HCT116 (cell line): Measurements from ENCODE around the gene UTP11.

Experiments used
- ELF1 ChIP-seq: IDR thresholded peaks from 2 replicates; pipeline ENCODE4 v1.6.1; 2012; ENCODE audit warnings: low read depth, borderline replicate concordance
- EZH2phosphoT487 ChIP-seq: fragments of 200-600 bp; IDR thresholded peaks from 2 replicates; pipeline ENCODE4 v1.6.1; 2018; ENCODE audit warnings: antibody characterized with exemption, borderline replicate concordance
- FOSL1 ChIP-seq: IDR thresholded peaks from 2 replicates; pipeline ENCODE4 v1.6.1; 2012; ENCODE audit warnings: low read depth
- POLR2A ChIP-seq: IDR thresholded peaks from 2 replicates; pipeline ENCODE4 v1.7.0; 2011; ENCODE audit warnings: borderline replicate concordance; ENCODE audit not compliant: insufficient read depth, insufficient read length; ENCODE audit errors: extremely low read depth
- POLR2AphosphoS5 ChIP-seq: IDR thresholded peaks from 2 replicates; pipeline ENCODE4 v1.6.1; 2011; ENCODE audit warnings: mild to moderate bottlenecking, low read depth, low read length, moderate library complexity
- SIN3A ChIP-seq: IDR thresholded peaks from 2 replicates; pipeline ENCODE4 v1.6.1; 2012; ENCODE audit warnings: low read depth
- ZNF274 ChIP-seq: fragments of 200-500 bp; sonication (Bioruptor generic); IDR thresholded peaks from 2 replicates; pipeline ENCODE4 v1.6.1; 2014; ENCODE audit warnings: mild to moderate bottlenecking, low read depth, low read length, inconsistent platforms
- TF ChIP-seq, protein P1 (sequence below), 3 experiments: fragments of 200-600 bp in 1 of 3; sonication (generic) in 1 of 3; IDR thresholded peaks in 2 of 3; conservative IDR thresholded peaks in 1 of 3; 2 replicates each; pipeline ENCODE4 v1.5.1; 2012 to 2017; ENCODE audit warnings: low read depth in 2 of 3, low read length in 2 of 3, antibody characterized with exemption in 1 of 3, borderline replicate concordance in 1 of 3, control low read depth in 1 of 3, mild to moderate bottlenecking in 1 of 3, mixed read lengths in 1 of 3, mixed run types in 1 of 3, moderate library complexity in 1 of 3; ENCODE audit not compliant: insufficient read depth in 1 of 3
- TF ChIP-seq, protein P2 (sequence below): IDR thresholded peaks from 2 replicates; pipeline ENCODE4 v1.6.1; 2011; ENCODE audit warnings: mild to moderate bottlenecking, low read length, moderate library complexity; ENCODE audit not compliant: insufficient replicate concordance; ENCODE audit errors: extremely low read depth
- TF ChIP-seq, protein P3 (sequence below): IDR thresholded peaks from 2 replicates; pipeline ENCODE4 v1.6.1; 2012

DNA sequence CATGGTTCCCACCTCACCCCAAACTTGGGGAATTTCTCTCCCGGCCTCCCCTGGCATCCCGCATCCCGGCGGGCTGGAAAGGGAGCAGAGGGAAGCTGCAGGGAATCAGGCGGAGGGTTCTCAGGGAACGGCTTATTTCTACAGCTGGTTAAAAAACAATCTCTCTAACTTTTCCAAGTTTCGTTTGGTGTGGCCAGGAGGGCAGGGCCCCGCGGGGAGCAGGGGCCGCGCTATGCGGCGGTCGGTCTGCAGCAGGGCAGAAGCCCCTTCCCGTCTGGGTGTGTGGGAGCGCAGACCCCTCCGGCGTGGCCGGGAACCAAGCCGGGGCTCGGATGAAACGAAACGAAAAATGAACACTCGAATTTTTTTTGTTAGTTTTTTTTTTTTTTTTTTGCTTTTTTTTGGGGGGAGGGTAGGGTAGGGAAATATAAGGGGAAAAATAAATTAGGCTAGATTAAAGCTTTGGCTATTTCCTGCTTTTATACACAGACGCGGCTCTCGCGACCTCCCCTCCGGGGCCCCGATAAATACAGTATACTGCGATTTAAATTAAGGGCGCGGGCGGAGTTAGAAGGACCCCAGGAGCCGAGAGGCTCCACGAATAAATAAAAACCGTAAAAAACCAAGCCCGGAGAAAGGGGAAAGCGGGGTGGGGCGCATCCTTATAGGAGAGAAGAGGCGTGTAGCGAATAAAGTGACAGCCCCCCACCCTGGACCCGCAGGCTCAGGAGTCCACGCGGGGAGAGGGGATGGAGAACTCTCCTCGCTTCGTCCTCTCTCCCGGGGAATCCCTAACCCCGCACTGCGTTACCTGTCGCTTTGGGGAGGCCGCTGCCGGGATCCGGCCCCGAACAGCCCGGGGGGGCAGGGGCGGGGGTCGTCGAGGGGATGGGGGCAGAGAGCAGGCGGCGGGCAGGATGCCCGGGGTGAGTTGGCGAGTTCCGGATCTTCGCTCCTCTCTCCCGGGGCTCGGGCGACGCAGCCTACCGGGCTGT, 32.0 kb downstream of the UTP11 start:
- TF ChIP-seq, protein P1, sequence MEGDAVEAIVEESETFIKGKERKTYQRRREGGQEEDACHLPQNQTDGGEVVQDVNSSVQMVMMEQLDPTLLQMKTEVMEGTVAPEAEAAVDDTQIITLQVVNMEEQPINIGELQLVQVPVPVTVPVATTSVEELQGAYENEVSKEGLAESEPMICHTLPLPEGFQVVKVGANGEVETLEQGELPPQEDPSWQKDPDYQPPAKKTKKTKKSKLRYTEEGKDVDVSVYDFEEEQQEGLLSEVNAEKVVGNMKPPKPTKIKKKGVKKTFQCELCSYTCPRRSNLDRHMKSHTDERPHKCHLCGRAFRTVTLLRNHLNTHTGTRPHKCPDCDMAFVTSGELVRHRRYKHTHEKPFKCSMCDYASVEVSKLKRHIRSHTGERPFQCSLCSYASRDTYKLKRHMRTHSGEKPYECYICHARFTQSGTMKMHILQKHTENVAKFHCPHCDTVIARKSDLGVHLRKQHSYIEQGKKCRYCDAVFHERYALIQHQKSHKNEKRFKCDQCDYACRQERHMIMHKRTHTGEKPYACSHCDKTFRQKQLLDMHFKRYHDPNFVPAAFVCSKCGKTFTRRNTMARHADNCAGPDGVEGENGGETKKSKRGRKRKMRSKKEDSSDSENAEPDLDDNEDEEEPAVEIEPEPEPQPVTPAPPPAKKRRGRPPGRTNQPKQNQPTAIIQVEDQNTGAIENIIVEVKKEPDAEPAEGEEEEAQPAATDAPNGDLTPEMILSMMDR (IDR thresholded peaks at IDR 0.05 in 2 of 3, conservative IDR thresholded peaks at IDR 0.05 in 1 of 3; ENCODE audit: borderline replicate concordance in 1 of 3, insufficient read depth in 1 of 3, low read depth in 2 of 3, low read length in 2 of 3): no peak
- TF ChIP-seq, protein P2, sequence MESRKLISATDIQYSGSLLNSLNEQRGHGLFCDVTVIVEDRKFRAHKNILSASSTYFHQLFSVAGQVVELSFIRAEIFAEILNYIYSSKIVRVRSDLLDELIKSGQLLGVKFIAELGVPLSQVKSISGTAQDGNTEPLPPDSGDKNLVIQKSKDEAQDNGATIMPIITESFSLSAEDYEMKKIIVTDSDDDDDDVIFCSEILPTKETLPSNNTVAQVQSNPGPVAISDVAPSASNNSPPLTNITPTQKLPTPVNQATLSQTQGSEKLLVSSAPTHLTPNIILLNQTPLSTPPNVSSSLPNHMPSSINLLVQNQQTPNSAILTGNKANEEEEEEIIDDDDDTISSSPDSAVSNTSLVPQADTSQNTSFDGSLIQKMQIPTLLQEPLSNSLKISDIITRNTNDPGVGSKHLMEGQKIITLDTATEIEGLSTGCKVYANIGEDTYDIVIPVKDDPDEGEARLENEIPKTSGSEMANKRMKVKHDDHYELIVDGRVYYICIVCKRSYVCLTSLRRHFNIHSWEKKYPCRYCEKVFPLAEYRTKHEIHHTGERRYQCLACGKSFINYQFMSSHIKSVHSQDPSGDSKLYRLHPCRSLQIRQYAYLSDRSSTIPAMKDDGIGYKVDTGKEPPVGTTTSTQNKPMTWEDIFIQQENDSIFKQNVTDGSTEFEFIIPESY: no peak
- TF ChIP-seq POLR2AphosphoS5: no peak
- TF ChIP-seq POLR2A: no peak
- TF ChIP-seq FOSL1: no peak
- TF ChIP-seq ZNF274: no peak
- TF ChIP-seq ELF1: no peak
- TF ChIP-seq, protein P3, sequence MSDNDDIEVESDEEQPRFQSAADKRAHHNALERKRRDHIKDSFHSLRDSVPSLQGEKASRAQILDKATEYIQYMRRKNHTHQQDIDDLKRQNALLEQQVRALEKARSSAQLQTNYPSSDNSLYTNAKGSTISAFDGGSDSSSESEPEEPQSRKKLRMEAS: no peak
- TF ChIP-seq EZH2phosphoT487: no peak
- TF ChIP-seq SIN3A: no peak
